GM21576 (cell line): ENCODE results near the gene KCNN1.
A peak's percentile ranks its signal among the peaks of the same experiment; 100 is the strongest.
"Not testable (repeated sequence)": the region's sequence is repeated elsewhere in the genome, so short reads cannot be mapped to it uniquely, and the experiment has no call there.

Experiments
- ATAC-seq: cut with Tn5 transposase; IDR thresholded peaks from one replicate; pipeline ENCODE4 v1.9.1; 2021; ENCODE audit warnings: mild to moderate bottlenecking, moderate library complexity; ENCODE audit not compliant: unreplicated experiment

The KCNN1 gene

GRCh38 chr19:17999684-18000479 is 33.0 kb downstream of the KCNN1 start:
- ATAC-seq: no peak

- ATAC-seq: no peak
Observed at GRCh38 chr19:18000480-18000914, 33.6 kb downstream of the KCNN1 start.

DNA sequence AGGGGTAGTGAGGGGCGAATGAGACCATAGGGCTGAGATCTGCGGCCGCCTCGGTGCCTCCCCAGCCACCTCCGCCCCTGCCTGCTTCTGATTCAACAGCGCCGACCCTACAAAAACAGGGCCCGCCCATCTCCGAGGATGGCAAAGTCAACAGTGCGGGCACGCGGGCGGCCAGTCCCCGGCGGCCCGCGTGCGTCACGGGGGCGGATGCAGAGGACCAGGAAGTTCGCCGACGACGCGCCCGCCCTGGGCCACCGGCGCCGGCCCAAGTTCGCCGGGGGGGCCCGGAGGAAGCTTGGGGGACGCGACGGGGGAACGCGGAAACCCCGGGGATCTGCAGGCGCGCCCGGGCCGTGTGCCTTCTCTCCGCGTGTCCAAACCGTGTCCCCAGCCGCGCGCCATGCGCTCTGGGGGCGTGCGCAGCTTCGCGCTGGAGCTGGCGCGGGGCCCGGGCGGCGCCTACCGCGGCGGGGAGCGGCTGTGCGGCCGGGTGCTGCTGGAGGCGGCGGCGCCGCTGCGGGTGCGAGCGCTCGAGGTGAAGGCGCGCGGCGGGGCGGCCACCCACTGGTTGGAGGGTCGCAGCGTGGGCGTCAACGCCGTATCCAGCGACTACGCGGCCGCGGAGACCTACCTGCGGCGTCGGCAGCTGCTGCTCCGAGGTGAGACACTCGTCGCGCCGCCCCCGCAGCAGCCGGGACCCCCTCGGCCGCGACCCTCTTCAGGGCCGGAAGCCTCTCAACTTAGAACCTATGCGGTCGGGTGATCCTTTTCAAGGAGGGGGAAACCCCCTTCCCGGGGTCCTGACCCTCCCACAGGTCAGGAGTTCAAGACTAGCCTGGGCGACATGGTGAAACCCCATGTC is 34.2 kb downstream of the KCNN1 start:
- ATAC-seq: peak; percentile 65

- no peak for ATAC-seq
Observed at GRCh38 chr19:18001777-18002345, 35.0 kb downstream of the KCNN1 start.

DNA sequence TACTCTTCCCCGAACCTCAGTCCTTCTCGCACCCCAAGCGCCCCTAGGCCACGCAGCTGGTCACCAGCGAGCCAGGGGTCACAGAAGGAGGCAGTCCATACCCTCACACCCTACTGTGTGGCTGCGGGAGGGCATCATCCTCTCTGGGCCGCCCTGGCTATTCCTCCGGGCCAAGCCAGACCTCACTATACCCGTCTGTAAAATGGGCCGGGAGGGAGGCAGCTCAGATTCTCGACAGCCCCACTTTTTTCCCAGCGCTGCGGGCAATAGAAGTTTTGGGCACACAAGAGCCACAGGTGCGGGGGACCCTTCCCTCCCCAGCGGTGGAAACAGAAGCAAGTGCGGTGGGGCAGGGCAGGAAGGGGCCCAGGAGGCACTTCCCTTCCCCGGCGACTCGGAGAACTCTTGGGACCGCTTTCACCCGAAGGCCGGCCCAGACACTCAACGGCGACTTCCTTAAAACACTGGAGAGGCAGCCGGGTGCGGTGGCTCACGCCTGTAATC is 35.5 kb downstream of the KCNN1 start:
- ATAC-seq: no peak

DNA sequence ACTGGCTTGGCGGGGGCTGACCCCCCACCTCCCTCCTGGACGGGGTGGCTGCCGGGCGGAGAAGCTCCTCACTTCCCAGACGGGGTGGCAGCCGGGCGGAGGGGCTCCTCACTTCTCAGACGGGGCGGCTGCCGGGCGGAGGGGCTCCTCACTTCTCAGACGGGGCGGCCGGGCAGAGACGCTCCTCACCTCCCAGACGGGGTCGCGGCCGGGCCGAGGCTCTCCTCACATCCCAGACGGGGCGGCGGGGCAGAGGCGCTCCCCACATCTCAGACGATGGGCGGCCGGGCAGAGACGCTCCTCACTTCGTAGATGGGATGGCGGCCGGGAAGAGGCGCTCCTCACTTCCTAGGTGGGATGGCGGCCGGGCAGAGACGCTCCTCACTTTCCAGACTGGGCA is 38.8 kb downstream of the KCNN1 start:
- not testable (repeated sequence) for ATAC-seq

GRCh38 chr19:18007044-18007916 is 40.4 kb downstream of the KCNN1 start:
- ATAC-seq: no peak

DNA sequence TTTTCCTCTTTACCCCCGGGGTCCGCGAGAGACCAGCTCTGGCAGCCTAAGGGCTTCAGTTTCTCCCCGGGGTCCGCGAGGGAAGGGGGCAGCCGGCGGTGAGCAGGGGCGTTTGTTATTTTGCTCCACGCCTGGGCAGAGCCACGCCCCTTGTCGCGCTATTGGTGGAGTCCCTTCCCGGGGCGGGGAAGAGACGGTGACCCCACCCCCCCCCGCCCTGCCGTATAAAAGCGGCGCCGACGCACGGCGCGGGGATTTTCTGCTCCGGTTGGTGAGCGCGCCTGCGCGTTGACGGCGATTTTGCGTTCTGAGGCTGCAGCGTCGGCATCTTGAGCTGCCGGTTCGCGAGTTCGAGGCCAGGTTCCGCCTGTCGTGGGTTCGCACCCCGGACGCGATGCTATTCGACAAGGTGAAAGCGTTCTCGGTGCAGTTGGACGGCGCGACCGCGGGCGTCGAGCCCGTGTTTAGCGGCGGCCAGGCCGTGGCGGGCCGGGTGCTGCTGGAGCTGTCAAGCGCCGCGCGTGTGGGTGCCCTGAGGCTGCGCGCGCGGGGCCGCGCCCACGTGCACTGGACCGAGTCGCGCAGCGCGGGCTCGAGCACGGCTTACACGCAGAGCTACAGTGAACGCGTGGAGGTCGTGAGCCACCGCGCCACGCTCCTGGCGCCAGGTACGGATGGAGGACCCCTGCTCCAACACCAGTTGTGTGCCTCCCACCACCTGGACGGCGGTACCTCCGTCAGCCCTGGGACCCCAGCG is 41.2 kb downstream of the KCNN1 start, which contains the start of gene ARRDC2:
Gene ARRDC2 (plus strand): TSS at position 254 of the 757 bp plus-strand sequence. CDS start 141 bp downstream, at position 395.
- peak; percentile 62 for ATAC-seq

DNA sequence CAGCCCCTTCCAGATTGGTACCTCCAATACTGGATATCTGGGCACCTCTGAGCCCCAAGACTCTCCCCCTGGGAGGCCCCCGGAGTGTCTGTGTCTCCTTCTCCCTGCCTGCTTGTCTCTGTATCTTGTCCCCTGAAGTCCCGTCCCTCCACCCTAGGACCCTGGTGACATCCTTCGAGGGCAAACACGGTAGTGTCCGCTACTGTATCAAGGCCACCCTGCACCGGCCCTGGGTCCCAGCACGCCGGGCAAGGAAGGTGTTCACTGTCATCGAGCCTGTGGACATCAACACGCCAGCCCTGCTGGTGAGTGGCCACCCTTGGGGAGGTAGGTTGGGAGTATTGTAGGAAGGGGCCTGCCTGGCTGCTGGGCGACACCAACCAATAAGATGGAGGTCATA is 41.9 kb downstream of the KCNN1 start:
- no peak for ATAC-seq

GRCh38 chr19:18009412-18010066 is 42.6 kb downstream of the KCNN1 start:
- no peak for ATAC-seq

GRCh38 chr19:18010149-18010548 is 43.2 kb downstream of the KCNN1 start:
- no peak for ATAC-seq

DNA sequence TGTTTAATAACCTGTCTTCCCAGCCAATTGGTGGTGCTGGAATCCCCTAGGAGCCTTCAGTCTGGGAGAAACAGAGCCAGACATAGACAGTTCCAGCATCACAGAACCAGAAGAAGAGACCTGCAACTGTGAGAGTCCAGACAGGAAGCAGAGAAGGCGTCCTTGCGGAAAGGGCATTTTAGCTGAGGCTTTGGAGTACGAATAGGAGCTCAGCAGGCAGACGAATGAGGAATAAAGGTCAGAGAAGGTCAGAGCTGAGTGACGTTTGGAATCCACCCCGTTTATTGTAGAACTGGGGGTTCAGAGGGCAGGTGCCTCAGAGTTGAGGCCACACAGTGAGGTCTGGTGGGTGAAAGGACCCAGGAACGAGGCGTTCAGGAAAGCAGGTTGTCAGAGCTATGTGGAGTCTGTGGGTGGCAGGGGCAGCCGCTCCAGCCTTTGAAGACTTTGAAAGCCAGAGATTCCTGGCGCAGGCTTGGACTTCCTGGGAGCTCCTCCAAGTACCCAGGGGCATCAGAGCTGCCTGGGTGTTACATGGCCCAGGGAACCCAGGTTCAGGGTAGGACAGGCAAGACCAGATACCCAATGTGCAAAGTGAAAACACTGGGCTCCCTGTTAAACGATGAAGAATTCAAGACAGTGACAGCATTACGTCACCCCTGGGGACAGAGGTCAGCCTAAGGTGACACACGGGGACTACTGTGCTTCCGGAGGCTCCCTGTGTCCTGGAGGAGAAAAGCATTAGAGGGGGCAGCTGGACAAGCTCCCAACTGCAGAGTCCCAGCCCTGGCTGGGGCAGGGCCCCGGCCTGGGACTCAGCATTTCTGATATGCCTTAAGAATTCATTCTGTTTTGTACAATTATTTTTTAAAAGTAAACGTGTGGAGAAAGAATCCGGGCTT is 46.6 kb downstream of the KCNN1 start:
- ATAC-seq: no peak

- ATAC-seq: no peak
Observed at GRCh38 chr19:18014197-18014596, 47.3 kb downstream of the KCNN1 start.

- no peak for ATAC-seq
Observed at GRCh38 chr19:18016209-18016910, 49.5 kb downstream of the KCNN1 start.

DNA sequence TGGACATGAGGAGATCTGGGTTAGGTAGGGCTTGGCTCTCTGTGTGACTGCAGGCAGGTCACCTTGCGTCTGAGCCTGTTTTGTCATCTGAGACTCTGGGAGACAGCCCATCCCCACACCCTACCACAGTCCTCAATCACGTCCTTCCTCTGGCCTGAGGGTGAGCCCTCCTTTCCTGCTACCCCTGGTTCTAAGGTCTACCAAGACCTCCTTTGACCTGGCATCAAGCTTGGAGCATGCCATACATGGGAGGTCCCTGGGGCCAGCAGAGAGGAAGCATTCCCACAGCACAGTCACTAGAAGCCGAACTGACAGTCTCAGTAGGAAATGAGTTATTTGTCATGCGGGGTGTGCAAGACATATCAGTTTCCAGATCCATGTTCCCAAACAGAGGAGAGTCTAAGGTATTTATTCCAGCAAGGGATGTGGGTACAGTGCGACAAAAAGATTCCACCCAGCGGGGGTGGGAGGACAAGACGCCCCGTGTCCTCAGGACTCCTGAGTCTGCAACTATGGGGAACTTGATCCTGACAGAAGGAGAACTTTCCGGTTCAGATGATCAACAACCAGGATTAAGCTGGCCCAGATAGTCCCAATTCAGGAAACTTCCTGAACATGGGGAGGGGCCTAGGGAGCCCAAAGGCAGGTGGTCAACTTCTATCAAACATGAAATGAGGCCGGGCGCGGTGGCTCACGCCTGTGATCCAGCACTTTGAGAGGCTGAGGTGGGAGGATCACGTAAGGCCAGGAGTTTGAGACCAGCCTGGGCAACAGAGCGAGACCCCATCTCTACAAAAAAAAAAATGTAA is 50.6 kb downstream of the KCNN1 start:
- no peak for ATAC-seq

- ATAC-seq: no peak
Observed at GRCh38 chr19:18020212-18021085, 53.5 kb downstream of the KCNN1 start.
